ENCODE data around the gene ACTN4.
"Not testable (repeated sequence)": the region's sequence is repeated elsewhere in the genome, so short reads cannot be mapped to it uniquely, and the experiment has no call there.

Gene ACTN4

DNA sequence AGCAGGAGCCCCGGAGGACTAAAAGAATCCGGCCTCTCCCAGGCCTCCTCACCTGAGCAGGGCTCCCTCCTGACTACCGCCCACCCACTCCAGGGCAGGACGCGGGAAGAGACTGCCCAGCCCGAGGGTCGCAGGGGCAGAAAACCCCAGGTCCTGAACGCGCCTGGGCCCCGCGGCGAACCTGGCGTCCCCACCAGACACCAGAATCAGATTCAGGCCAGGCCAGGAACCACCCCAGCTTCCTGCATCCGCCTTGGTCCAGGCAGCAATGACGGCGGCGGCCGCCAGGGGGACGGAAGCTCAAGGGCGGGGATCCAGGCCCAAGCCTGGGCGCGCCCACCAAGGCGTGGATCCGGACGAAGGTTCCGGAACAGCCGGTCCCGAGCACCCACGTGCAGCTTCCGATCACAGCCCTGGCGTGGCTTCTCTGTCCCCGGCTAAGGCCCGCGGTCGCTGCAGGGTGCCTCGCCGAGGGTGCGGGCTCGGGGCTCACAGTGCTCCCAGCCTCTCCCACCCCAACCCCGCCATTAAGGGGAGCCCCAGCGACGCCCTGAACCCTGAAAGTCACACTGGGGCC, 122.3 kb downstream of the ACTN4 start:
- DNase-seq (ENCODE audit: low read depth): peak; percentile 89
- H3K4me3 ChIP-seq (ENCODE audit: low read depth, low read length): peak overlapping the region; percentile 44
- TF ChIP-seq, protein P1, sequence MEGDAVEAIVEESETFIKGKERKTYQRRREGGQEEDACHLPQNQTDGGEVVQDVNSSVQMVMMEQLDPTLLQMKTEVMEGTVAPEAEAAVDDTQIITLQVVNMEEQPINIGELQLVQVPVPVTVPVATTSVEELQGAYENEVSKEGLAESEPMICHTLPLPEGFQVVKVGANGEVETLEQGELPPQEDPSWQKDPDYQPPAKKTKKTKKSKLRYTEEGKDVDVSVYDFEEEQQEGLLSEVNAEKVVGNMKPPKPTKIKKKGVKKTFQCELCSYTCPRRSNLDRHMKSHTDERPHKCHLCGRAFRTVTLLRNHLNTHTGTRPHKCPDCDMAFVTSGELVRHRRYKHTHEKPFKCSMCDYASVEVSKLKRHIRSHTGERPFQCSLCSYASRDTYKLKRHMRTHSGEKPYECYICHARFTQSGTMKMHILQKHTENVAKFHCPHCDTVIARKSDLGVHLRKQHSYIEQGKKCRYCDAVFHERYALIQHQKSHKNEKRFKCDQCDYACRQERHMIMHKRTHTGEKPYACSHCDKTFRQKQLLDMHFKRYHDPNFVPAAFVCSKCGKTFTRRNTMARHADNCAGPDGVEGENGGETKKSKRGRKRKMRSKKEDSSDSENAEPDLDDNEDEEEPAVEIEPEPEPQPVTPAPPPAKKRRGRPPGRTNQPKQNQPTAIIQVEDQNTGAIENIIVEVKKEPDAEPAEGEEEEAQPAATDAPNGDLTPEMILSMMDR (conservative IDR thresholded peaks at IDR 0.05; ENCODE audit: low read depth, low read length): peak; percentile 78

DNA sequence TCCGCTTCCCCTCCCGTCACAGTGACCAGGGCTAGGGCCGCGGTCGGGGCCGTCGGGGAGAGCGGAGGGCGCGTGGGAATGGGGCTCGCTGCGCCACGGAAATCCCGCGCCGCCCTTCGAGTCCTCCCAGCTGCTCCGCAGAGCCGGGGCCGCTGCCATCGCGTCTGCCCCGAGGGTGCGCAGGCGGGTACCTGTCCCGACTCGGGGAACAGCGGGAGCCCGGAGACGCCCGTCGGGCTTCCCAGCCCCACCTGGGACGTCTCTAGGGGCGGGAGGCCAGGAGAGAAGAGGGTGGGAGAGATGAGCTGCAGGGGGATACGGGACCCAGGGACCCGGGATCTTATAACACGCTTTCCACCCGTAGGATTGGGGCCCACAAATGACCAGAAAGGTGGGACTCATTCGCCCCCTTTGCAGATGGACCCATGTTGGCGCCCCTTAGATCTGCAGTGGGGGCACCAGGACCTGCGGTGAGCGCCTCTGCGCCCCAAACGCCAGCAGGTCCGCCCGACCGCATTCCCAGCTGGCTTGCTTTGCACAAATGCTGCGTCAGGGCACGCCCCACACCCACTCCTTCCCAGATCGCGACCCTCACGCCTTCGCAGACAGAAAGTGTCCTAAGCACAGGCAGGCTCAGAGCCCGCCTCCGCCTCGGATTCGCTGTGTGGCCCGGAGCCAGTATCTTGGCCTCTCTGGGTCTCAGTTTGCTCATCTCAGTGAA, 122.9 kb downstream of the ACTN4 start:
- DNase-seq (ENCODE audit: low read depth): not testable (repeated sequence)
- peak overlapping the region; percentile 44 for H3K4me3 ChIP-seq (ENCODE audit: low read depth, low read length)

DNA sequence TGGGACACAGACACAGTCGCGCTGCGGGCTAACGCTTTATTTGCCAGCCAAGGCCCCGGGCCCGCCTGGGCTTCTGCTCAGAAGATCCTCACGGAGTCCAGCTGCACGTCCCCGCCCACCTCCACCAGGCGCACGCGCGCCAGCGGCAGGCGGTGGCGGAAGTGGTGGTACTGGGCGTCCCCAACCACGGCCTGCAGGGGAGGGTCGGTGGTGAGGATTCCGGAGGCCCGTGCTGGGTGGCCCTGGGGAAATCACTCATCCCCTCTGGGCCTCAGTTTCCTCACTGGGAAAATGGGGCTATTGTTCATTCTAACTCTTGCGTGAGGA, 123.5 kb downstream of the ACTN4 start:
- H3K4me3 ChIP-seq (ENCODE audit: low read depth, low read length): peak overlapping the region; percentile 26
- DNase-seq (ENCODE audit: low read depth): not testable (repeated sequence)

DNA sequence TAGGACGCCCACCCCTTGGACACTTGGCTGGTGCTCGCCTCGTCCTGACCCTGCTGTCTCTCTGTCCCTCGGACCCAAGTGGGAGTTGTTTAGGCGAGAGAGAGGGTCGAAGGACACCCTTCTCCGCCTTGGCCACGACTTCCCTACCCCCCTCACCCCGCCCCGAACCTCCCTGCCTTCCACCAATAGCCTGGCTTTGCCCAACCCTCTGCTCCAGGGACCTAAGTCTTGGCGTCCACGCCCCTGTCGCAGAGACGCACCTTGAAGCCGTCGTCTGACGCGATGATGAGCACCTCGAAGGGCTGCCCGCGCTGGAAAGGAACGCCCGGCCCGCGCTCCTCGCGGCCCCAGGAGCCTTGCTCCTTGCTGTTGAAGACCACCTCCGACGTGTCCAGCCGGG, 124.1 kb downstream of the ACTN4 start:
- not testable (repeated sequence) for H3K4me3 ChIP-seq (ENCODE audit: low read depth, low read length); DNase-seq (ENCODE audit: low read depth)

DNA sequence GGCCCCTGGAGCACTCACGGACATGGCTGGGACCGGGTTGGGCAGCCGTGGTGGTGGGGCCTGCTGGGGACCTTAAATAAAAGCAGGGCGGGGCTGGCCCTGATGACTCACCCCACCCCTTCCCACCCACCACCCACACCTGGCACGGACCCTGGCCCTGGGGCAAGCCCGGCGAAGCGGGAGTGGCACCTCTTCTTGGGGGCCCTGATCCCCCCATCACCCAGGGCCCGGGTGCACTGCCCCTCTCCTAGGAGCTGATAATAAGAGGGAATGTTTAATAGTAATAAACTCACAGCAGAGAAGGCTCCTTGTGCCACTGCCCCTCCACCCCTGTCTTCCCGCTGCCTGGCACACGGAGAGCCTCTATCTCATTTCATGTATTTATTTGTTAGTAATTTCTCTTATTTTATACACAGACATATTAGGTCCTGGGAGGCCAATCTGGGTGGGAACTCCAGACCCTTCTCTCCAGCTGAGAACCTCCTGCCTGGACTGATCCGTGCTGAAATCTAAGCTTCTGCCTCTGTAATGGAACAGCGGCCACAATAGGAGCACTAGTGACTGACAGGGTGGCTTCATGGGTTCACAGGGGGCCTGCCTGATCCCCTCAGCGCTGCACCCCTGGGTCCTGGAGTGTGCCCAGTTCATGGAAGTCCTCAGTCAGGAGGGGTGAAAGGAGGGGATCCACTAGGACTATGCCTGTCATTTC, 126.2 kb downstream of the ACTN4 start, which contains the start of gene LGALS7:
Gene LGALS7 (minus strand): TSS at position 49 of the 709 bp plus-strand sequence. CDS start 25 bp downstream, at position 24.
- H3K4me3 ChIP-seq (ENCODE audit: low read depth, low read length): no peak within 1 kb of the TSS
- TF ChIP-seq, protein P1 (conservative IDR thresholded peaks at IDR 0.05; ENCODE audit: low read depth, low read length): no peak
- DNase-seq (ENCODE audit: low read depth): no peak

DNA sequence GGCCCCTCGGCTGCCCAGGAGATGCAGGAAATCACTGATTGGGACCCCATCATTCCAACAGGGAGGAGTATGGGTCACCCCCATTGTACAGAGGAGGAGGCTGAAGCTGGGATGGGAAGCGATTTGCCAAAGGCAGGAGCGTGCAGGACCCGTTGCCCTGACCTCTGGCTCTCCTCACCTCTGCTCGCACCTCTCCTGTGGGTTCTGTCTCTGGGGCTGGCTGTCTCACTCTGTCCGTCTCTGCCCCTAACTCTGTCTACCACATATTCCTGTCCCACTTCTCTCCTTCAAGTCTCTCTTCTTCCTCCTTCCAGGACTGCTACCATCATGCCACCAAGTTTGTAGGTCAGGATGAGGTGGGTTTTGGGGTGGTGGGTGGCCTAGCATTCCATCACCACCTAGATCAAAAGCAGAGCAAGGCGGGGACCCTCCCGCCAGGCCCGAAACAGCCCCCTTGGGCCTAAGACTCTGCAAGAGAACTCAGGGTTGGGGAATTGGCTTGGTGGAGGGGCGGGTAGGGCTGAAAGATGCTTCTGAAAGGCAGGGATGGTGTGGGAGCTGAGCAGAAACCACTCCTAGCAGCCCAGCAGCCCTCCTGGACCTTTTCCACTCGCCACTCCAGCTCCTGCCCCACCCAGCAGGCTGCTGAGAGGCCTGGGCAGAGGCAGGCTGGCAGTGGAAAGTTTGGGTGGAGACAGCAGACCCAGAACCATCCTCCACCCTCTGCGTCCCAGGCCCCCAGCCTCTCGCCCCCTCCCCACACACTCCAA, 126.9 kb downstream of the ACTN4 start:
- no peak for DNase-seq (ENCODE audit: low read depth)
- TF ChIP-seq, protein P1 (conservative IDR thresholded peaks at IDR 0.05; ENCODE audit: low read depth, low read length): no peak
- no peak overlapping the region for H3K4me3 ChIP-seq (ENCODE audit: low read depth, low read length)

DNA sequence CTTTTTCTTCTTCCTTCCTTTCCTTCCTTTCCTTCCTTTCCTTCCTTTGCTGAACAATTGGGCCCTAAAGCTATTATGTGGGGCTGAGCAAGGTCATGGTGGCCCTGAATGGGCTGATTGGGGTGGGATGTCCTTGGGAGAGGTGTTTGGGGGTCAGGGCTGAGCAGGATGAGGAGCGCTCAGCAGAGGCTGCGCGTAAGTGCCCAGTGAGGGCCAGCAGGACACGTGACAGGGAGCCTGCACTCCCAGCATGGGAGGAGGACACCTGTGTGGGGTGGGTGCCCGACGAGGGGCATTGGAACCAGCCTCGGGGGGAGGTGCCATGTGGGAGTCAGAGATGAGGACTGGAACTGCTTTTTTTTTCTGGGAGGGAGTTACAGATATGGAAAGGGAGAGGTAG, 131.3 kb downstream of the ACTN4 start:
- no peak overlapping the region for H3K4me3 ChIP-seq (ENCODE audit: low read depth, low read length)
- no peak for DNase-seq (ENCODE audit: low read depth)
- TF ChIP-seq, protein P1 (conservative IDR thresholded peaks at IDR 0.05; ENCODE audit: low read depth, low read length): no peak

DNA sequence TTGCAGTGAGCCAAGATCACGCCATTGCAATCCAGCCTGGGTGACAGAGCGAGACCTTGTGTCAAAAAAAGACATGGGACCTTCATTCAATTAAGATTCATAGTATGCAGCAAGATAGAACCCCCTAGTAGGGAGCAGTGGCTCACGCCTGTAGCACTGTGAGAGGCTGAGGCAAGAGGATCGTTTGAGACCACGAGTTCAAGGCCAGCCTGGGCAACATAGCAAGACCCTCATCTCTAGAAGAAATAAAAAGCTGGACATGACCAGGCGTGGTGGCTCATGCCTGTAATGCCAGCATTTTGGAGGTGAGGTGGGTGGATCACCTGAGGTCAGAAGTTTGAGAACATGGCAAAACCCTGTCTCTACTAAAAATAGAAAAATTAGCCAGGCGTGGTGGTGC, 133.0 kb downstream of the ACTN4 start:
- no peak for DNase-seq (ENCODE audit: low read depth)
- TF ChIP-seq, protein P1 (conservative IDR thresholded peaks at IDR 0.05; ENCODE audit: low read depth, low read length): no peak
- H3K4me3 ChIP-seq (ENCODE audit: low read depth, low read length): no peak overlapping the region

Data from choroid plexus epithelial cell (primary cell).